Measurements from ENCODE around the gene PREX1.
"Not testable (repeated sequence)": the region's sequence is repeated elsewhere in the genome, so short reads cannot be mapped to it uniquely, and the experiment has no call there.

The PREX1 gene

GRCh38 chr20:48789781-48790472, 37.9 kb downstream of the PREX1 start:
- no peak for DNase-seq

- no peak for DNase-seq
These were observed 38.6 kb downstream of the PREX1 start for GRCh38 chr20:48789185-48789668.

- DNase-seq: no peak
These were observed 39.2 kb downstream of the PREX1 start for GRCh38 chr20:48788486-48789072.

- DNase-seq: no peak
These were observed 39.9 kb downstream of the PREX1 start for GRCh38 chr20:48787861-48788375.

- DNase-seq: no peak
These were observed 40.7 kb downstream of the PREX1 start for GRCh38 chr20:48786951-48787705.

- DNase-seq: no peak
These were observed 42.0 kb downstream of the PREX1 start for GRCh38 chr20:48785801-48786200.

GRCh38 chr20:48785256-48785655, 42.5 kb downstream of the PREX1 start:
- DNase-seq: no peak

GRCh38 chr20:48784273-48784641, 43.5 kb downstream of the PREX1 start:
- DNase-seq: no peak

- no peak for DNase-seq
These were observed 44.1 kb downstream of the PREX1 start for GRCh38 chr20:48783533-48784272.

- DNase-seq: no peak
These were observed 44.9 kb downstream of the PREX1 start for GRCh38 chr20:48782901-48783308.

GRCh38 chr20:48782053-48782452, 45.7 kb downstream of the PREX1 start:
- no peak for DNase-seq

- DNase-seq: no peak
These were observed 46.2 kb downstream of the PREX1 start for GRCh38 chr20:48781634-48782033.

- no peak for DNase-seq
These were observed 48.4 kb downstream of the PREX1 start for GRCh38 chr20:48779435-48779834.

- no peak for DNase-seq
These were observed 50.0 kb downstream of the PREX1 start for GRCh38 chr20:48777821-48778220.

GRCh38 chr20:48777005-48777404, 50.8 kb downstream of the PREX1 start:
- no peak for DNase-seq

- no peak for DNase-seq
These were observed 51.5 kb downstream of the PREX1 start for GRCh38 chr20:48776306-48776705.

GRCh38 chr20:48775545-48775944, 52.3 kb downstream of the PREX1 start:
- DNase-seq: not testable (repeated sequence)

- no peak for DNase-seq
These were observed 53.1 kb downstream of the PREX1 start for GRCh38 chr20:48774696-48775095.

- DNase-seq: no peak
These were observed 53.9 kb downstream of the PREX1 start for GRCh38 chr20:48773837-48774418.

GRCh38 chr20:48772183-48772976, 55.4 kb downstream of the PREX1 start:
- DNase-seq: no peak

- DNase-seq: no peak
These were observed 56.3 kb downstream of the PREX1 start for GRCh38 chr20:48771542-48771941.

Data from DMS79 (cell line).